Spleen (tissue), 7 donors: Measurements from ENCODE around the gene FAM180B.

Source experiments
- POLR2A ChIP-seq, 3 donors: fragments of 450-650 bp; IDR thresholded peaks; one replicate each; pipeline ENCODE4 v1.5.1; 2017; ENCODE audit warnings: antibody characterized with exemption in 3 of 3, mild to moderate bottlenecking in 1 of 3
- POLR2AphosphoS5 ChIP-seq, 3 donors: sonication (generic); formaldehyde crosslinking; IDR thresholded peaks; one replicate each; pipeline ENCODE4 v1.5.1; 2017; ENCODE audit warnings: antibody characterized with exemption in 3 of 3
- TF ChIP-seq, protein P1 (sequence below), 11 experiments: fragments of 200-600 bp in 7 of 11; fragments of 450-650 bp in 4 of 11; sonication (generic) in 4 of 11; IDR thresholded peaks in 8 of 11; conservative IDR thresholded peaks in 3 of 11; 1 replicate in 7 of 11; 2 replicates in 4 of 11; pipeline versions ENCODE4 v1.4.0 to v1.8.0; 2016 to 2021; ENCODE audit warnings: antibody characterized with exemption in 11 of 11, inconsistent platforms in 4 of 11, mild to moderate bottlenecking in 1 of 11
- donor health status: DM: no; HTN: no; CAD: no; lungs with moderate emphysema.
- donor health status: DM: no; HTN: no; CAD: no.
- donor health status: DM: no; HTN: no; CAD: no.

DNA sequence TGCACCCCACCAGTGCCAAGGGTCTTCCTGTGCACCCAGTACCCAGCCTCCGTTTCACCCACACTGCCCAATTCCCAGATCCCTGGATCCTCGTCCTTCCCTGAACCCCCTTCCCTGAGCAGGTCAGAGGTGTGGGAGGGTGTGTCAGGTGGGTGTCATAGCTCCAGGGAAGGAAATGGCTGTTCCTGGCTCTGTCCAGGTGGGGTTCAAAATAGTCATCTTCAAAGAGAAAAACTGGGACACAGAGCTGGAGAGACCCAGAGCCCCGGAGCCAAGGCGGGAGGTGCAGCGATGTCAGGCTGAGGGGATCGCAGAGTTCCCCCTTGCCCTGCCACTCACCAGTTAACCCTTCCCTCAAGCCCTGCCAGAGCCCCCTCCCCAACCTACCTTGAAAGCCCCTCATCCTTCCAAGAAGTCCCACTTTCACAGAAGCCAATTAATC is 7.0 kb downstream of the FAM180B start:
- TF ChIP-seq, protein P1, sequence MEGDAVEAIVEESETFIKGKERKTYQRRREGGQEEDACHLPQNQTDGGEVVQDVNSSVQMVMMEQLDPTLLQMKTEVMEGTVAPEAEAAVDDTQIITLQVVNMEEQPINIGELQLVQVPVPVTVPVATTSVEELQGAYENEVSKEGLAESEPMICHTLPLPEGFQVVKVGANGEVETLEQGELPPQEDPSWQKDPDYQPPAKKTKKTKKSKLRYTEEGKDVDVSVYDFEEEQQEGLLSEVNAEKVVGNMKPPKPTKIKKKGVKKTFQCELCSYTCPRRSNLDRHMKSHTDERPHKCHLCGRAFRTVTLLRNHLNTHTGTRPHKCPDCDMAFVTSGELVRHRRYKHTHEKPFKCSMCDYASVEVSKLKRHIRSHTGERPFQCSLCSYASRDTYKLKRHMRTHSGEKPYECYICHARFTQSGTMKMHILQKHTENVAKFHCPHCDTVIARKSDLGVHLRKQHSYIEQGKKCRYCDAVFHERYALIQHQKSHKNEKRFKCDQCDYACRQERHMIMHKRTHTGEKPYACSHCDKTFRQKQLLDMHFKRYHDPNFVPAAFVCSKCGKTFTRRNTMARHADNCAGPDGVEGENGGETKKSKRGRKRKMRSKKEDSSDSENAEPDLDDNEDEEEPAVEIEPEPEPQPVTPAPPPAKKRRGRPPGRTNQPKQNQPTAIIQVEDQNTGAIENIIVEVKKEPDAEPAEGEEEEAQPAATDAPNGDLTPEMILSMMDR (IDR thresholded peaks at IDR 0.05 in 8 of 11, conservative IDR thresholded peaks at IDR 0.05 in 3 of 11), result no peak
- TF ChIP-seq POLR2A (IDR thresholded peaks at IDR 0.05) (no peak), POLR2AphosphoS5 (IDR thresholded peaks at IDR 0.05) (no peak)
